HG03439 (cell line): ENCODE measurements around the gene CNIH3.

Source experiments
- ATAC-seq: cut with Tn5 transposase; IDR thresholded peaks from one replicate; pipeline ENCODE4 v1.9.1; 2021; ENCODE audit warnings: mild to moderate bottlenecking, moderate library complexity; ENCODE audit not compliant: unreplicated experiment

The CNIH3 gene

DNA sequence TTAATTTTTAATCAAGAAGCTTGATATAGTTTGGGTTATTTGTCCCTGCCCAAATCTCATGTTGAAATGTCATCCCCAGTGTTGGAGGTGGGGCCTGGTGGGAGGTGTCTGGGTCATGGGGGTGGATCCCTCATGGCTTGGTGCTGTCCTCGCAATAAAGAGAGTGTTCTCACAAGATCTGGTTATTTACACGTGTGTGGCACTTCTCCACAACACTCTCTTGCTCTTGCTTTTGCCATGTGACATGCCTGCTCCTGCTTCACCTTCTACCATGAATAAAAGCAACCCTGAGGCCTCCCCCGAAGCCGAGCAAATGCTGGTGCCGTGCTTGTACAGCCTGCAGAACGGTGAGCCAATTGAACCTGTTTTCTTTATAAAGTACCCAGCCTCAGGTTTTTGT is 2.6 kb upstream of the CNIH3 start:
- no peak for ATAC-seq

DNA sequence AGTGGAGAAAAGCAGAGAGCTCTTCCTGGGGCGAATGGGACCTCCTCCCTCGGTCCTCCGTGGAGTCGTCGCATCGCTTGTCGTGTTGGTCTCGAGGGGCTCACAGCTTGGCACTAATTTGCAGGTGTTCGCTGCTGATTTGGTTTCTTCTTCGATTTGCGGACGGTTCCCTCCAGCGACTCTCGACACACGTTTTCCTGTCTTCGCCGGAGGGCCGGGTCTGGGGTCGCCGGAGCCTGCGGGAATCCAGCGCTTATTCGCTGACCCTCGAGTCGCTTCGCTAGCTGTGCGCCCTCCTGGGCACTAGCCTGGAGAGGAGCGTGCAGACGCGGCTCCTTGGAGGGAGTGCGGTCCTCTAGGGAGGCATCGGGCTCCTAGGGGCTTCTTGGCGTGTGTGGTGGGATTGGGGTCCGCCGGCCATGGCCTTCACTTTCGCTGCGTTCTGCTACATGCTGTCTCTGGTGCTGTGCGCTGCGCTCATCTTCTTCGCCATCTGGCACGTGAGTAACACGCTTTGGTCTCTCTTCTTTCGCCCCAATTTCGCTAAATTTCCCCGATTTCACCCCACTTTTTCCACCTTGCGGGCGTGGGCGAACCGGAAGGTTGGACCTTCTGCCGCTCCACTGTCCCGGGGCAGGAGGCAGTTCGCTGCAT is 766 bp downstream of the CNIH3 start:
- no peak for ATAC-seq

DNA sequence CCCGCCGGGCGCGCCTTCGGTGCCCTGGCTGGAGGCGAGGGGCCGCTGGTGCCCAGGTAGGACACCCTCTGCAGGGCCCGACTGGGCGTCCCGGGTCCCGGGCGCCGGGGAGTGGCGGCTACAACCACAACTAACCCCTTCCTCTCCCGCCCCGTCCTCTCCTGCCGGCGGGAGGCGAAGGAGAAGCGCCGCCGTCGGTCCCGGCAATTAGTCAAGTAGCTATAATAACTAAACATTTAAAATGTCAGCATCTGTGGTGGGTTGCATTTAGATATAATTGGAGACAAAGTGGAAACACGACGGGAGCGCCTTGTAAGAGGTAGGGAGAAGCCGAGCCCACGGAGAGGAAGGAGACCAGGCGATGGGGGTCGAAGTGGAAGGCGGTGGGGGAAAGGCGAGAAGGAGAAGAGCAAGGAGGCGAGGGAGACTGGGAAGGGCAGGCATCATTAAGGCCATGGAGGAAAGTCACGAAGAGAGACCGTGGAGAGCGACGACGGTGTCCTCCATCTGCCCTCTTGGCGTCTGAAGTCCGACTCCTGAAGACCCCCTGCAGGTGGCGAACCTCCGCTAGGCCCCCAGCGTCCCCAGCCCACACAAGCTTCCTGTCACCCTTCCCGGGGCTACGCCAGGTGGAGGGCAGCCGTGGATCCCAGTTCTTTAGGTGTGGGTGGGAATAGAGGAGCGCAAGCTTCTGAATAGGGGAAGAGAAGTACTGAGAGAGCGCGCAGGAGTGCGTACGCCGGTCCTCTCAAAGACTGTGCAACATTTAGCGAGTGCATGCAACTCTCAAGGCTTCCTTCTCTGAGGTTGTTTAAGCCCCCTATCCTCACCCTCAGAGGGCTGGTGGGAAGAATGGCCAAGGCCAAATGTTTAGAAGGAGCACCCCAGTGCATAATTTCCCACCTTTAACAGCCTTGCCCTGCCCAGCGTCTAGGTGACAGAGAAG is 1.6 kb downstream of the CNIH3 start:
- ATAC-seq: no peak

DNA sequence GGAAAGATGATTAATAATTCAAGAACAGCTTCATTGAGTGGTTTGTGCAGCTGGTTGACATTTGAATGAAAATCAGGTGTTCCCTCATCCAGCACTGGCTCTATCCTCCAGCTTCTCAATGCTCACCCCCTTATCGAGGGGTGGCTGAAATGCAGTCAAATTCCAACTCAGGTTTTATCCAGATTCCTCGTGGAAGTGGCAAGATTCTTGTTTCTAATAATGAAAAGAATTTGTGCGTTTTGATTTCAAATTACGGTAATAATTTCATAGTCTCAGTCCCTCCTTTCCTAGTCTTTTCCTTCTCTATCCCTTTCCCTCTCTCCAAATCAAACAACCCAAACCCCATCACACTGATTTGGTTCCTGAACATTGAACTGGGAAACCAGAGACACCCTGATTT is 3.1 kb downstream of the CNIH3 start:
- ATAC-seq: no peak

DNA sequence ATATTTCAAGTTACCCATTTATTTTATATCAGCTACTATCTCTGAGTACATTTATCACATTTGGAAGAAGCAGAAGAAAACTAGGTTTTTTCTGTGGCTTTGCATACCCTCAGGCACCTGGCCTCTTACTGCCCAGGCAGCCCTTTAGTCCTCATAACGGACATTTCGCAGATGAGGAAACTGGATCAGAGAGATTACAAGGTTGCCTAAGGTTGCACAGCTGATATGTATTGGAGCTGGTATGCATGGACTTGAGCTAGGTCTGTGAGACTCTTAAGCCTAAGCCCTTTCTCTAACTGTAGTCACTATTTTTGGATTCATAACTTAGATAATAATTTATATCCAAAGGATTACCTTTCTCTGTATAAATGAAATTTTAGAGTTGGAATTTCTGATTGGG is 4.0 kb downstream of the CNIH3 start:
- ATAC-seq: no peak

DNA sequence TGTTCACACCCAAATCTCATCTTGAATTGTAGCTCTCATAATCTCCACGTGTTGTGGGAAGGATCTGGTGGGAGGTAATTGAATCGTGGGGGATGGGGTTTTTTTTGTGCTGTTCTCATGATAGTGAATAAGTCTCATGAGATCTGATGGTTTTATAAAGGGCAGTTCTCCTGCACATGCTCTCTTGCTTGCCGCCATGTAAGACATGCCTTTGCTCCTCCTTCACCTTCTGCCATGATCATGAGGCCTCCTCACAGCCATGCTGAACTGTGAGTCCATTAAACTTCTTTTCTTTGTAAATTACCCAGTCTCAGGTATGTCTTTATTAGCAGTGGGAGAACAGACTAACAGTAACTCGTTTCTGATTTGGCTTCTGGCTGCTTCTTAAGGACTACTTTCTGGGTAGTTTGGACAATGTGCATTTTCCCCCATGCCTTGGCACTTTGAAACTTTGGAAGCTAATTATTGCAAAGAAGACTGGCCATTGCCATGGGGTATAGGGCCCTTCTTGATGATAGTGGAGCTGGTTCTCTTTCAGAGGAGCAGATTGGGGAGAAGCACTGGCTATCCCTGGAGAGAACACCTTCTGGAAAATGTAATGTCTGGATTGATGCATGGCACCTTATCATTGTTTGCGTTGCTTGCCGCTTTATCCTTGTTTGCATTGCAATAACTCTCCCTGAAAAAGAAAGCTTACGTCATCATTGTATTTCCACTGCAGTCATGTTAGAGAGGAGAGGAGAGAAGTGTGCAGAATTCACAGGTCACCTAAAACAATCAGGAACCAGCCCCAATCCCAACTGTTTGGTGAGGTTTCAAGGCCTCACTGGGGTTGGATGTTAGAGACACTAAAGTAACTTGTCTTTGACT is 5.9 kb downstream of the CNIH3 start:
- no peak for ATAC-seq

DNA sequence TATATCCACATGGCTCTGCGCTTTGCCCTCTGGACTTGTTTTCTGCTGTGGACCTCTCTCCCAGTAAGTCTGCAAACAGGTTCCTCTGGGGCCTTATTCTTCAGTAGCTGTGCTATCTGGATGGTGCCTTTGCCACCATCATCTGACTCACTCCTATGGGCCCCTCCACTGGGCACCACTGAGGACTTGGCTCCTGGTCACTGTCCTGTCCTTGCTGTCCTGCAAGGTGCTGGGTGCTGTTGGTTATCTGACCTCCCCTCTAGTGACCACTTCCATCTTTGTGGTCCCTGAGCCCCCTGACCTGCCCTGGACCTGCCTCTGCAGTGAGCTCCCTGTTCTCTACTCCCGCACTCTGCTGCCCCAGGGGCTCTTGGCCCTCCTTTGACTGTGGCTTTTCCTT is 6.7 kb downstream of the CNIH3 start:
- no peak for ATAC-seq

DNA sequence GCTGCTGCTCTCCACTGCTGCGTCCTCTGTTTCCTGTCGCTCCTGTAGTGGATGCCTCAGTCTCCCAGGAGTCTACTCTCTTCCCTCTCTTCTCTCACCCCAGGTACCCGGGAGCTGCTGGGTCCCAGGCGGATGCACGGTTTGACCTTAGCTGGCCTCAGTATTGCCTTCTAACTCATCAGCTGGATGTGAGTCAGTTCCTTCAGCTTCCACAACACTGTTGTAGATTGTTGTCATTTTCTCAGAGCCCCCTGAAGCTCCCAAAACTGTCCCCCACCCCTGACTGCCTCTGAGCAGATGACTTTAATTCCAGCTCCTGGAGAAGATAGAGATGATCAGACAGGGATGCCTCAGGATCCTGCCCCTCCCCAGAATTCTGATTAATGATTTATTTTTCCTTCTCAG is 7.2 kb downstream of the CNIH3 start:
- no peak for ATAC-seq

DNA sequence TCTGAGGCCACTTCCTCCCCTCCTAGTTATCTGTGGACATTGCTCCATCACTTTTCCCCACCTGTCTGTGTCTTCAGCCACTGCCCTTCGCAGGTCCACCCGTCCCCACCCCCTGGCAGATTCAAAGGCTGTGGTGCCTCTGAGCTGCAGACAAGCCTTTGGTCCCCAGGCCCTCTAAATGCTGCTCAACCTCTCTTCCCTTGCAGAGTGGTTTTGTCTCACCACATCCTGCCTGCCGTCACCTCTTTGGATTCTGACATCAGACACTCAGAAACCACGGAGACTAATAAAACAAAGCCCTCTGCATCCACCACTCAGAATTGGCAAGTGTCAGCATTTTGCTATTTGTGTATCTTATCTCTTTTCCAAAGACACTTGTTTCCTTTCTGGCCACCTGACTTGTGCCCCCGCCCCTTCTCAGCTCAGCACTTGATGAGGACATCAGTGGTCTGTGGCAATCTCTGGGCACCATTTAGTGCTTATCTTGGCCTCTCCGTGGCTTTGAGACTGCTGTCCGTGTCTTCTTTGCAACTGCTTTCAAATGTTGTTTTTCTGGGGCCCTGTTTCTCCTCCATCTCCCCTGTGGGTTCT is 7.7 kb downstream of the CNIH3 start:
- ATAC-seq: no peak

DNA sequence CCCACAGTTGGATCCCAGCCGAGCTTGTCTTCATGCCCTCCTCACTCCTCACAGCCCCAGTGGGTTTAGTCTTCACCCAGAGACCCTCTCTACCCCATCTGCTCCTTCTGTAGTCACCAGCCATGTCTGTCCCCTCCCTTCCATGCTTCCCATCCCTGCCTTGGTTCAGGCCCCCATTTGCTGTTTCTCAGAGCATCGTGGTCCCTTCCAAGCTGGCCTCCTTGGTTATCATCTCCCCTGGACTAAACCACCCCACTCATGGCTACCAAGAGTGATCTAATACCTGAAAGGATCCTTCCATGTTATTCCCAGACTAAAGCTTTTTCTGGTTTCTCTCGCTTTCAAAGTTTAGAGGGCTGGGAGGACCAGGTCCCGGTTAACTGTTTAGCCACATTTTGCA is 8.3 kb downstream of the CNIH3 start:
- no peak for ATAC-seq

DNA sequence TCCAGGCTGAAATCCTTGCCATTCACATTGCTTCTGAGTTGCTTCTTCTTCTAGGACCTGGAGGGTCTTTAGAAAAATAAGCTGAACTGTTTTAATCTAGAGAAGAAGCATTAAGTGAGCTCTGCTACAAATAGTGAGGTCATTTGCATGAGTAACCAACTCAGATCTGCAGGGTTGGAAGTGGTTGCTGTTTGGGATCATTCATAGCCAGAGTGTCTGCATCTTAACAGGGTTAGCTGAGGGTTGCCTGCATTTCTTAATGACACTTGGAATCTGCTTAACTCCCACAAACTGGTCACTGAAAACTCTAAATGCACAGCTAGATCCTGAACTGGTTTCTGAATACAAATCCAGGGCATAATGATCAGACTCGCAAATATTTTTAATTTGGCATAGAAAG is 9.9 kb downstream of the CNIH3 start:
- ATAC-seq: no peak

DNA sequence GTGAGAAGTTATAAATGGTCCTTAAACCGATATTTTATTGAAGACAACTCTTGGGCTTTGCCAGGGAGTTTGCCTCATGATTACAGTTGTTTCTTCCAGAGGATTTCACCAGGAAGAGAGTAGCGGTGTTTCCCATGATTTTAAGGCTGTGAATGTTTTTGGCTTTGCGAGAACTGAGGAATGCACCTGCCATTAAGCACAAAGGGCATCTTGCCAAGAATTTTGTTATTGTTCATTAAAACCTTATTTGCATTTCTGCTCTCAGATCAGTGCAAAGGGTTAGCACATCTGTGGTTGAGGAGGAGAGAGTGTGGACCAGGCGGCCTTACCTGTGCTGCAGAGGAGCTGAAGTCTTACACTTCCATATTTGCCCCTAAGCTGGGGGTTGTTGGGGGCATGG is 13.8 kb downstream of the CNIH3 start:
- no peak for ATAC-seq

DNA sequence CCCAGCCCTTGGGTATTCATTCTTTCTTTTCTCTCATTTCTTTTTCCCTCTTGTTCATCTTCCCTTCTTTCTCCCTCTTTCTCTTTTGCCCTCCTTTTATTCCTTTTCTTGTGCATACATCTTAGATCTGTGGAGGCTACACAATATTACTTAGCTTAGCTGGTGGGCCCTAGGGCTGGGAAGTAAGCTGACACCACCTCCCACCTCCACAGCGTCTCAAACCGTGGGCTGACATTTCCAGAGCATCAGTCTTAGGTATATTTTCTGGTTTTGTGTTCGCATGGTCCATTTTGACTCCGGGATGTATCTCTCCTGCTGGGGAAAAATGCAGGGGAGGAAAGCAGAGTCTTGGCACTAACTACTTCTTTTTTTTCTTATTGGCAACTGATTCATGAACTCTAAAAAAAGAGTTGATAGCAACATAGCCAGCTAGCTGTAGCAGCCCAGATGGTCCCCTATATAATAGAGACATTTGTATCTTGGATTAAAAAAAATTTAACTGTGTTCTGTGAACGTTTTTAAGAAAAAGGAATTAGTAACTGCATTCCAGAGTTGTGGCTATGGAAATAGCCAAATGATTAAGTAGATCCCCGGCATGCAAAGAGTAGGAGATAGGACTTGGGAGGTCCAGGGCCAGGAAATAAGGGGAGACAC is 15.5 kb downstream of the CNIH3 start:
- no peak for ATAC-seq

DNA sequence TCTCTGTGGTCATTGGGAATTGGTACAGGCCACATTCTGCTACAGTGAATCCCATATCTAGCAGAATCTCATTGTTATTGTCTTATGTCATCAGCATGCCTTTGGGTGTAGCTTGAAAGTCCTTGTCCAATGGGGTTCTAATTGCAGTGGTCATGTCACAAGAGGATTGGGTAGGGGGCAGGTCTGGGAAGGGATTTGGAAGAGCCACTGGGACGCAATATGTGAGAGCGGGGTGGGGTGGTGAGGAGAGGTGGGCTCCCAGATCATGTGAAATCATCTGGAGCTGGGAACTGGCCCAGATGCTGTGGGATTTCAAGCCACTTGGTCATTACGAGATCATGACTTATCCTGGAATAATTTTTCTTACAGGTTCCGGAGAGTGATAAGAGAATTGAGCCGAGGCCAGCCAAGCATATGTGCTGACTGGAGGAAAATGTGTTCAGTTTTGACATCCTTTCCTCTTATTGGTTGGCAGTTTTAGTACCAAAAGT is 16.3 kb downstream of the CNIH3 start:
- no peak for ATAC-seq

DNA sequence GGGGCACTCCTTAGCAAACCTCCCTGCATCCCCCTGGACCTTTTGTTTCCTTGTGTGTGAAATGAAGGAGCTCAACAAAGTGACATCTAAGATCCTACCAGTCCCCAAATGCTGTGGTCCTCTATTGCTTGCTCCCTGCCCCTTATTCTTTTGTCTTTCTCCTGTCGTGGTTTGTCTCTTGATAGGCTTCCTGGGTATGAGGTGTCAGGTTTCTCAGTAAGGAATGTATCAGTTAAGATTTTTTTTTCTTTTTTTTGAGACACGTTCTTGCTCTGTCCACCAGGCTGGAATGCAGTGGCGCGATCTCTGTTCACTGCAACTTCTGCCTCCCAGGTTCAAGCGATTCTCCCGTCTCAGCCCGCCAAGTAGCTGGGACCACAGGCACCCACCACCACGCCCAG is 16.8 kb downstream of the CNIH3 start:
- ATAC-seq: no peak

DNA sequence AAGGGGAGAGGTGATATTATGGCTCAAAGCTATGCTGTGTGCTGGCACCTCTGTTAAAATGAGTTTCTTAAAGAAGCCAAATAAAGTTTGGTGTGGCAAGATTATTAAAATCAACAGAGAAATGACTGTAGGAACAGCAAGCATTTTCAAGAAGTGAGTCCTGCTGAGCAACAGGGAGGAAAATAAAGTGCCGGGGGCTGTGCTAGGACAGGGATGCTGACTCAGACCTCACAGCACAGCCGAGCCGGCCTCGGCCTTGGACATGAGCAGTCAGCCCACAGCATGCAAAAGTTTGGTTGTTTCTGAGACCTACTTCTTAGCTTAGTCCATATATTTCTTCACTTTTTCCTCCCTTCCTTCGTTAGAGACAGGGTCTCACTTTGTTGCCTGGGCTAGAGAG is 19.2 kb downstream of the CNIH3 start:
- no peak for ATAC-seq

DNA sequence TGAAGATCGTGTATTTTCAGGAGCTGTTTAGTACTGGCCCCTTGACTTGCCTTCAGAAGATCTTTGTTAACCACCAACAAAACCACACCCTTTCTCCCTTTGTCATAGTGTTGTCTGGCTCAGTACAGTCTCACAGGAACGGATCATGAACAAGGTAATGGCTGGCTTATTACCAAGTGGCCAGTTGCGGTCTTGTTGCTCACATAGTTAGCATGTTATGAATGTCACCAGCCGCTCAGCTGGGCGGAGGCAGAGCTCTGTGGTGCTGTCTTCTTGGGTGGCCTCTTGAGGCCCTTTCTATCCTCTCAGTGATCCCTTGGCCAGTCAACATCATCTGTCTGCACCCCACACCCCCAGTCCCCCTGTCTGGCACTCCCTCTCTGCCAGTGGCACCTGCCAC is 21.4 kb downstream of the CNIH3 start:
- ATAC-seq: no peak

DNA sequence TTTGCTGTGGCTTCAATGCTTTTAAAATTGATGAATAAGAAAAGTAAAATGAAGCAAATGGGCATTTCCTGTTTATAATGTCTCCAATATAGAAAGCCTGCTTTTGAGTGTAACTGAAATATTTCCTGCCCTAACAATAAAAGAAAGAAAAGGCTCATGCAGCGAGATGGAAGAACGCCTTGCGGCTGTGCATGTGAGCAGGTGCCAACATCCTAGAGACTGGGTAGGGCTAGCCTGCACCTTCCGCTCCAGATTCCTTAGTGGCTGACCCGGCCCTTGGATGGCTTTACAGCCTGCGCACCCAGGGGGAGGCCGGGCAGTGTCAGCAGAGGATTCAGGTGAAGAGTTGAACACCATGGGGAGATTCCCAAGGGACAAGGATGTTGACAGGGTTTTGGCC is 21.8 kb downstream of the CNIH3 start:
- ATAC-seq: no peak

DNA sequence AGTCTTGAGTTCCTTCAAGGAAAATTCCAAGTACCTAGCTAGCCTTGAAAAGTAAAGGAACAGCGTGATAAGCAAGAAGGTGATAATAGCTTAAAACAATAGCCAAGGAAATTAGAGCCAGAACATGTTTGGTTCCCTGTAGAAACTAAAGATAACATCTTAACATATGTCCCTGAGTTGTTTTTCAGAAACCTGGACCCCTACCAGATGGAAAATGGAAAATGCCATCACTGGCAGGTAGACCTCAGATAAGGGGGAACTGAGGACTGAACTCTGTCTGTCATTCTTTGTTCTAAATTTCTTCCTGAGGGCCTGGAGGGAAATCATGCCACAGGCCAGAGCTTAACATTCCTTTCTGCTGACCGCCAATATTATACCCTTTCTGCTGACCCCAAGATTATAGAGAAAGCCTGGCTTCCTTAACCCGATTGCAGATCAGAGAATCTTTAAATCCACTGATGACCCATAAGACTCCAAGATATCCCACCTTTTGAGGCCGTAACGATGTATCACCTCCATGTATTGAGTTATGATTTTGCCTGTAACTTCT is 23.4 kb downstream of the CNIH3 start:
- no peak for ATAC-seq

DNA sequence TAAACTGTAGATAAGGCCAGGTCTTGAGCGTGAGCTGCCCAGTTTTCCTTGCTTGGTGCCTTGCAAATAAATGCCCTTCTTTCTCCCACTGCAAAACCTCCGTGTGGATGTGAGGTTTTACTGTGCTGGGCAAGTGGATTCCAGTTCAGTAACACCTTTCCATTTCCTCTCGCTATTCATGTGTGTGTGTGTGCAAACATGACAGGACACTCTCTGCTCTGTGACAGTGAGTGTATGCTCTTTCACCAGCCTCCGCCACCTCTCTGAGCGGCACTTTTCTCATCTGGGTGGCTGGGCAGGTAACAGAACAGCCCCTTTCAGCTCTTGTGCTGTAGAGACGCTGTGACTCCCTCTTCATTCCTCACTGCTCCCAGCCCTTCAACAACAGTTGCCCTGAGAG is 23.9 kb downstream of the CNIH3 start:
- ATAC-seq: no peak
